DOHH2 (cell line): ENCODE results near the gene ARL6IP6.
A peak's percentile ranks its signal among the peaks of the same experiment; 100 is the strongest.

ENCODE experiments used
- EZH2phosphoT487 ChIP-seq: fragments of 200-600 bp; sonication (generic); IDR thresholded peaks from 2 replicates; pipeline ENCODE4 v1.6.1; 2017; ENCODE audit warnings: borderline replicate concordance, mild to moderate bottlenecking, antibody characterized with exemption, low read length, moderate library complexity, mixed read lengths
- TF ChIP-seq, protein P1 (sequence below): fragments of 200-600 bp; sonication (generic); IDR thresholded peaks from one replicate; pipeline ENCODE4 v1.5.1; 2014; ENCODE audit warnings: antibody characterized with exemption, mild to moderate bottlenecking, low read depth, low read length; ENCODE audit not compliant: poor library complexity, severe bottlenecking

DNA sequence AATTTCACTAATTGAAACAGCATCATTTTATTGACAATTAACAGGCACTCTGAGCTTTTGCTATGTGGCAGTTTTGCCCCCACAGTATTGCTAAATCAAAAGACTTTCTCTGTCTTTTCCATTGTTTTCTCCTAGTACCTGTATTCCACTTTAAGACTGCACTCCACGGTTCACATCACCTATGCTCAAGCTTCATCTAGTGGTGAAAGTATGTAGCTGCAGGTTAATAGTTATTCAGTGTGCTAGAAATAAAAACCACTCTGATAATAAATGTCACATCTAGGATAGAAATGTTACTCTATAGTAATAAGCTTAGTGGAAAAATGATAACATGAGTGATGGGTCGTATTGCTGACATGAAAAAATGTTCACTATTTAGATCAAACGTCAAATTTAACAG lies 24.6 kb downstream of the ARL6IP6 start:
- TF ChIP-seq, protein P1, sequence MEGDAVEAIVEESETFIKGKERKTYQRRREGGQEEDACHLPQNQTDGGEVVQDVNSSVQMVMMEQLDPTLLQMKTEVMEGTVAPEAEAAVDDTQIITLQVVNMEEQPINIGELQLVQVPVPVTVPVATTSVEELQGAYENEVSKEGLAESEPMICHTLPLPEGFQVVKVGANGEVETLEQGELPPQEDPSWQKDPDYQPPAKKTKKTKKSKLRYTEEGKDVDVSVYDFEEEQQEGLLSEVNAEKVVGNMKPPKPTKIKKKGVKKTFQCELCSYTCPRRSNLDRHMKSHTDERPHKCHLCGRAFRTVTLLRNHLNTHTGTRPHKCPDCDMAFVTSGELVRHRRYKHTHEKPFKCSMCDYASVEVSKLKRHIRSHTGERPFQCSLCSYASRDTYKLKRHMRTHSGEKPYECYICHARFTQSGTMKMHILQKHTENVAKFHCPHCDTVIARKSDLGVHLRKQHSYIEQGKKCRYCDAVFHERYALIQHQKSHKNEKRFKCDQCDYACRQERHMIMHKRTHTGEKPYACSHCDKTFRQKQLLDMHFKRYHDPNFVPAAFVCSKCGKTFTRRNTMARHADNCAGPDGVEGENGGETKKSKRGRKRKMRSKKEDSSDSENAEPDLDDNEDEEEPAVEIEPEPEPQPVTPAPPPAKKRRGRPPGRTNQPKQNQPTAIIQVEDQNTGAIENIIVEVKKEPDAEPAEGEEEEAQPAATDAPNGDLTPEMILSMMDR, result peak; percentile 62
- TF ChIP-seq EZH2phosphoT487, result no peak
